Keratinocyte (primary cell): Measurements from ENCODE around the gene HTT-AS. TPM values are rescaled to one million over a fixed set of nuclear protein-coding genes. Genes with fewer than 3 reads are reported as not detected.

Source experiments
- DNase-seq: peaks from one replicate; pipeline ENCODE4 v3.0.0-alpha.2; 2011; ENCODE audit warnings: low read depth, missing footprints, low spot score
- FAIRE-seq: peaks from 2 replicates; lab custom pipeline; 2011; peaks lifted over from hg19 to GRCh38; lab: Jason Lieb, UNC
- H2AFZ ChIP-seq: 2 replicates; pipeline ENCODE4 v1.6.0; 2012; ENCODE audit warnings: low read length, control low read depth, inconsistent platforms; ENCODE audit not compliant: control insufficient read depth
- H3K27ac ChIP-seq: 2 replicates; pipeline ENCODE4 v1.5.1; 2011; ENCODE audit warnings: low read length; ENCODE audit not compliant: control insufficient read depth, insufficient read depth
- H3K27me3 ChIP-seq: 3 replicates; pipeline ENCODE4 v1.6.0; 2011; ENCODE audit warnings: low read length; ENCODE audit not compliant: control insufficient read depth, insufficient read depth; ENCODE audit errors: extremely low read depth
- H3K36me3 ChIP-seq, 2 experiments: 2 replicates in 1 of 2; 3 replicates in 1 of 2; pipeline ENCODE4 v1.5.1; 2011; ENCODE audit warnings: low read length in 2 of 2, mild to moderate bottlenecking in 1 of 2; ENCODE audit not compliant: control insufficient read depth in 2 of 2, insufficient read depth in 2 of 2; ENCODE audit errors: extremely low read depth in 1 of 2
- H3K4me1 ChIP-seq: 3 replicates; pipeline ENCODE4 v1.5.1; 2011; ENCODE audit warnings: low read length; ENCODE audit not compliant: control insufficient read depth, insufficient read depth; ENCODE audit errors: extremely low read depth
- H3K4me2 ChIP-seq: 3 replicates; pipeline ENCODE4 v1.6.0; 2011; ENCODE audit warnings: low read depth, low read length; ENCODE audit not compliant: control insufficient read depth, insufficient read depth; ENCODE audit errors: extremely low read depth
- H3K4me3 ChIP-seq, 3 experiments: fragments of 200-600 bp in 1 of 3; sonication (generic) in 1 of 3; 2 replicates in 2 of 3; 3 replicates in 1 of 3; pipeline ENCODE4 v1.5.1; 2011 to 2016; ENCODE audit warnings: low read length in 3 of 3, mild to moderate bottlenecking in 3 of 3, control low read depth in 2 of 3, inconsistent platforms in 1 of 3, low read depth in 1 of 3, mixed read lengths in 1 of 3, mixed run types in 1 of 3, moderate library complexity in 1 of 3; ENCODE audit not compliant: control insufficient read depth in 2 of 3, insufficient read depth in 2 of 3; ENCODE audit errors: extremely low read depth in 1 of 3
- H3K79me2 ChIP-seq: 2 replicates; pipeline ENCODE4 v1.6.0; 2012; ENCODE audit warnings: low read length; ENCODE audit not compliant: control insufficient read depth, insufficient read depth
- H3K9ac ChIP-seq: 3 replicates; pipeline ENCODE4 v1.6.0; 2011; ENCODE audit warnings: low read length; ENCODE audit not compliant: control insufficient read depth, insufficient read depth; ENCODE audit errors: extremely low read depth
- H3K9me1 ChIP-seq: 3 replicates; pipeline ENCODE4 v1.6.0; 2011; ENCODE audit warnings: low read length; ENCODE audit not compliant: control insufficient read depth, insufficient read depth; ENCODE audit errors: extremely low read depth
- H3K9me3 ChIP-seq: 2 replicates; pipeline ENCODE4 v1.5.1; 2012; ENCODE audit warnings: low read depth, low read length; ENCODE audit not compliant: control insufficient read depth
- H4K20me1 ChIP-seq: 3 replicates; pipeline ENCODE4 v1.6.0; 2011; ENCODE audit warnings: low read length; ENCODE audit not compliant: control insufficient read depth, insufficient read depth; ENCODE audit errors: extremely low read depth
- CTCF ChIP-seq, 3 experiments: IDR thresholded peaks in 1 of 3; conservative IDR thresholded peaks in 1 of 3; optimal IDR thresholded peaks in 1 of 3; 2 replicates in 2 of 3; 3 replicates in 1 of 3; pipeline versions ENCODE3 to v1.5.1; 2011; ENCODE audit warnings: low read length in 3 of 3, mild to moderate bottlenecking in 3 of 3, moderate library complexity in 2 of 3, control low read depth in 1 of 3, inconsistent platforms in 1 of 3; ENCODE audit not compliant: insufficient read depth in 2 of 3; ENCODE audit errors: extremely low read depth in 1 of 3
- EZH2 ChIP-seq: IDR thresholded peaks from one replicate; pipeline ENCODE4 v1.6.1; 2012; ENCODE audit warnings: inconsistent platforms, mild to moderate bottlenecking, low read length, moderate library complexity
- dilution Hi-C: fragments of 300-500 bp; cut with MboI; formaldehyde crosslinking; loops from one replicate; pipeline ENCODE4 v1.7.0; 2020; ENCODE audit warnings: low sequenced_read_pairs; ENCODE audit not compliant: extremely low pct_ligation_motif_present
- polyA plus RNA-seq, 5 experiments: library from polyadenylated mRNA; depleted of rRNA in 3 of 5; stranded (reverse) in 3 of 5; stranded (forward) in 1 of 5; unstranded in 1 of 5; fragments of >200 nt; gene quantifications; 1 replicate in 1 of 5; 2 replicates in 3 of 5; 3 replicates in 1 of 5; pipeline versions ENCODE4 v1.2.1 to v1.2.3, GENCODE V29; 2011 to 2012; ENCODE audit warnings: missing spikeins in 2 of 5, low read depth in 1 of 5, low replicate concordance in 1 of 5

The HTT-AS gene
- polyA plus RNA-seq, 1 donor (not counting 4 experiments of a cell fraction or from before 2014, with no cell fraction given) = not detected

- Histone ChIP-seq H3K27ac (no peak overlapping the region), H3K9me1 (no peaks in the 10 kb centered on the region), H3K27me3 (peaks cover 10% of the 10 kb centered on the region), H3K36me3 (no peaks in the 10 kb centered on the region), H2AFZ (no peak overlapping the region), H3K9ac (no peak overlapping the region), H3K4me1 (no peaks in the 10 kb centered on the region), H3K4me2 (no peak overlapping the region), H3K9me3 (no peaks in the 10 kb centered on the region), H4K20me1 (no peaks in the 10 kb centered on the region), H3K4me3 (no peak overlapping the region), H3K79me2 (no peaks in the 10 kb centered on the region)
- no peak for TF ChIP-seq EZH2
- no peak for TF ChIP-seq CTCF (optimal IDR thresholded peaks at IDR 0.05 in 1 of 3, IDR thresholded peaks at IDR 0.05 in 1 of 3, conservative IDR thresholded peaks at IDR 0.05 in 1 of 3; ENCODE audit: extremely low read depth in 1 of 3, insufficient read depth in 2 of 3, low read length in 3 of 3)
- FAIRE-seq (no peak), DNase-seq (no peak)
- dilution Hi-C loops = no loop called here
These were observed 42.8 kb downstream of the HTT-AS start for GRCh38 chr4:3031357-3032082.

GRCh38 chr4:3030566-3031356 is 43.6 kb downstream of the HTT-AS start:
- no peaks in the 10 kb centered on the region for H3K9me1 ChIP-seq
- H3K4me2 ChIP-seq = no peak overlapping the region
- H3K27ac ChIP-seq = no peak overlapping the region
- no peak overlapping the region for H3K9ac ChIP-seq
- TF ChIP-seq EZH2 (no peak), CTCF (optimal IDR thresholded peaks at IDR 0.05 in 1 of 3, IDR thresholded peaks at IDR 0.05 in 1 of 3, conservative IDR thresholded peaks at IDR 0.05 in 1 of 3; ENCODE audit: extremely low read depth in 1 of 3, insufficient read depth in 2 of 3, low read length in 3 of 3) (no peak)
- H3K9me3 ChIP-seq = no peaks in the 10 kb centered on the region
- DNase-seq = no peak
- no peak overlapping the region for H2AFZ ChIP-seq
- dilution Hi-C loops = no loop called here
- peaks cover 4% of the 10 kb centered on the region for H3K27me3 ChIP-seq
- H4K20me1 ChIP-seq = no peaks in the 10 kb centered on the region
- no peaks in the 10 kb centered on the region for H3K79me2 ChIP-seq
- H3K4me3 ChIP-seq = no peak overlapping the region
- no peaks in the 10 kb centered on the region for H3K36me3 ChIP-seq
- FAIRE-seq = no peak
- no peaks in the 10 kb centered on the region for H3K4me1 ChIP-seq
